IMR-90 (cell line): Measurements from ENCODE around the gene LGALS13. TPM values are rescaled to one million over a fixed set of nuclear protein-coding genes. Genes with fewer than 3 reads are reported as not detected.

Experiments used
- ATAC-seq: fragments of 200-7000 bp; cut with Tn5 transposase; 2 replicates; pipeline ENCODE4 v1.9.1; 2020; ENCODE audit warnings: low read depth, mild to moderate bottlenecking, moderate library complexity
- BruUV-seq: library from RNA; stranded (reverse); fragments of 400-500 nt; replicated peaks from 2 replicates; lab custom pipeline; 2021; lab: Mats Ljungman, UMichigan
- CTCF ChIA-PET: fragments of 300-600 bp; formaldehyde crosslinking; extraction: SDS; loops from one replicate; lab custom pipeline; 2021; ENCODE audit warnings: antibody characterized with exemption; lab: Yijun Ruan, JAX
- POLR2A ChIA-PET: fragments of 300-600 bp; sonication (Branson Sonifier 250); formaldehyde crosslinking; loops from one replicate; lab custom pipeline; 2022; ENCODE audit warnings: antibody characterized with exemption; ENCODE audit not compliant: unreplicated experiment; lab: Charles Lee
- DNase-seq: peaks from one replicate; pipeline ENCODE4 v3.0.0; 2013
- H2AFZ ChIP-seq: replicated peaks from 2 replicates; pipeline ENCODE3; 2013; ENCODE audit warnings: low read length, mild to moderate bottlenecking; ENCODE audit not compliant: poor library complexity
- H2AK5ac ChIP-seq: 2 replicates; pipeline ENCODE4 v1.6.1; 2013; ENCODE audit warnings: low read depth, low read length, inconsistent platforms
- H2AK9ac ChIP-seq: replicated peaks from 2 replicates; pipeline ENCODE3; 2013; ENCODE audit warnings: mild to moderate bottlenecking, low read depth, low read length, moderate library complexity; ENCODE audit not compliant: poor library complexity
- H2BK120ac ChIP-seq: 2 replicates; pipeline ENCODE4 v1.6.1; 2013; ENCODE audit warnings: low read depth, low read length, inconsistent platforms
- H2BK15ac ChIP-seq: 3 replicates; pipeline ENCODE4 v1.6.1; 2013; ENCODE audit warnings: low read depth, low read length, inconsistent platforms
- H2BK20ac ChIP-seq: 2 replicates; pipeline ENCODE4 v1.6.1; 2013; ENCODE audit warnings: low read depth, mild to moderate bottlenecking, inconsistent platforms, low read length, moderate library complexity
- H2BK5ac ChIP-seq: 2 replicates; pipeline ENCODE4 v1.6.1; 2013; ENCODE audit warnings: mild to moderate bottlenecking, low read depth, low read length, inconsistent platforms; ENCODE audit not compliant: poor library complexity, severe bottlenecking
- H3K14ac ChIP-seq: replicated peaks from 2 replicates; pipeline ENCODE4 v1.6.1; 2013; ENCODE audit warnings: low read depth, low read length, inconsistent platforms
- H3K18ac ChIP-seq: 2 replicates; pipeline ENCODE4 v1.6.1; 2013; ENCODE audit warnings: low read depth, low read length, control low read depth
- H3K23ac ChIP-seq: 2 replicates; pipeline ENCODE4 v1.6.1; 2013; ENCODE audit warnings: low read depth, low read length, inconsistent platforms
- H3K27ac ChIP-seq: 2 replicates; pipeline ENCODE4 v1.5.1; 2013; ENCODE audit warnings: mild to moderate bottlenecking, control low read depth, low read length; ENCODE audit not compliant: insufficient read depth
- H3K27me3 ChIP-seq: 2 replicates; pipeline ENCODE4 v1.6.1; 2013; ENCODE audit warnings: low read length; ENCODE audit not compliant: control insufficient read depth, insufficient read depth
- H3K36me3 ChIP-seq: 2 replicates; pipeline ENCODE4 v1.6.1; 2013; ENCODE audit warnings: low read length, mixed read lengths; ENCODE audit not compliant: control insufficient read depth, insufficient read depth
- H3K4ac ChIP-seq: 2 replicates; pipeline ENCODE4 v1.6.1; 2013; ENCODE audit warnings: low read depth, low read length, inconsistent platforms
- H3K4me1 ChIP-seq: 2 replicates; pipeline ENCODE4 v1.6.1; 2013; ENCODE audit warnings: low read length, mixed read lengths; ENCODE audit not compliant: control insufficient read depth, insufficient read depth
- H3K4me2 ChIP-seq: 2 replicates; pipeline ENCODE4 v1.6.1; 2013; ENCODE audit warnings: low read depth, mild to moderate bottlenecking, control low read depth, low read length, moderate library complexity
- H3K4me3 ChIP-seq: 2 replicates; pipeline ENCODE4 v1.5.1; 2013; ENCODE audit warnings: low read depth, mild to moderate bottlenecking, control low read depth, low read length, moderate library complexity; ENCODE audit not compliant: insufficient read depth
- H3K56ac ChIP-seq: 2 replicates; pipeline ENCODE4 v1.6.1; 2013; ENCODE audit warnings: low read length, inconsistent platforms; ENCODE audit not compliant: insufficient read depth; ENCODE audit errors: extremely low read depth
- H3K79me1 ChIP-seq, 2 experiments: 2 replicates each; pipeline ENCODE4 v1.6.1; 2013; ENCODE audit warnings: low read length in 2 of 2, inconsistent platforms in 1 of 2, low read depth in 1 of 2
- H3K9ac ChIP-seq: 2 replicates; pipeline ENCODE4 v1.6.1; 2013; ENCODE audit warnings: low read depth, low read length, control low read depth
- H3K9me1 ChIP-seq: 2 replicates; pipeline ENCODE4 v1.6.1; 2013; ENCODE audit warnings: low read length, inconsistent platforms; ENCODE audit not compliant: insufficient read depth
- H3K9me3 ChIP-seq: 2 replicates; pipeline ENCODE4 v1.6.1; 2013; ENCODE audit warnings: low read length; ENCODE audit not compliant: control insufficient read depth, insufficient read depth
- H4K20me1 ChIP-seq: 2 replicates; pipeline ENCODE4 v1.6.1; 2013; ENCODE audit warnings: low read length, inconsistent platforms; ENCODE audit not compliant: insufficient read depth
- H4K5ac ChIP-seq: 2 replicates; pipeline ENCODE4 v1.6.1; 2013; ENCODE audit warnings: mild to moderate bottlenecking, low read depth, low read length, control low read depth
- H4K8ac ChIP-seq, 2 experiments: 2 replicates each; pipeline ENCODE4 v1.6.1; 2013; ENCODE audit warnings: low read depth in 2 of 2, low read length in 2 of 2, control low read depth in 1 of 2, inconsistent platforms in 1 of 2
- H4K91ac ChIP-seq: 2 replicates; pipeline ENCODE4 v1.6.1; 2013; ENCODE audit warnings: low read depth, low read length, inconsistent platforms; ENCODE audit not compliant: insufficient read depth
- BHLHE40 ChIP-seq: fragments of 150-350 bp; IDR thresholded peaks from 2 replicates; pipeline ENCODE4 v1.6.1; 2016; ENCODE audit warnings: mild to moderate bottlenecking, low read depth, low read length
- CEBPB ChIP-seq: IDR thresholded peaks from 2 replicates; pipeline ENCODE4 v1.6.1; 2012; ENCODE audit warnings: low read depth, low read length, improper control_type of control experiment
- CHD1 ChIP-seq: IDR thresholded peaks from 2 replicates; pipeline ENCODE4 v1.6.1; 2012; ENCODE audit warnings: low read depth, low read length, improper control_type of control experiment
- FOS ChIP-seq: fragments of 150-350 bp; IDR thresholded peaks from 2 replicates; pipeline ENCODE4 v1.6.1; 2016; ENCODE audit warnings: low read depth, low read length
- MAZ ChIP-seq: IDR thresholded peaks from 2 replicates; pipeline ENCODE4 v1.6.1; 2012; ENCODE audit warnings: low read depth, mild to moderate bottlenecking, low read length, improper control_type of control experiment, moderate library complexity, borderline replicate concordance
- MXI1 ChIP-seq: IDR thresholded peaks from 2 replicates; pipeline ENCODE4 v1.6.1; 2012; ENCODE audit warnings: low read depth, mild to moderate bottlenecking, low read length, moderate library complexity, borderline replicate concordance
- NFE2L2 ChIP-seq: fragments of 150-350 bp; IDR thresholded peaks from 2 replicates; pipeline ENCODE4 v1.6.1; 2016; ENCODE audit warnings: low read depth, mild to moderate bottlenecking, low read length
- RAD21 ChIP-seq: IDR thresholded peaks from 2 replicates; pipeline ENCODE4 v1.6.1; 2012; ENCODE audit warnings: low read length, improper control_type of control experiment
- RCOR1 ChIP-seq: IDR thresholded peaks from 2 replicates; pipeline ENCODE4 v1.6.1; 2012; ENCODE audit warnings: mild to moderate bottlenecking, low read length, improper control_type of control experiment; ENCODE audit not compliant: insufficient replicate concordance
- SMC3 ChIP-seq: fragments of 150-350 bp; IDR thresholded peaks from 2 replicates; pipeline ENCODE4 v1.6.1; 2016; ENCODE audit warnings: low read depth, mild to moderate bottlenecking, antibody characterized with exemption, low read length, moderate library complexity
- WGBS, 2 experiments: methylation state at CpG; one replicate each; pipeline versions ENCODE4 v1.1.5 to v1.1.7; 2013; ENCODE audit warnings: missing lambda C conversion rate in 2 of 2; ENCODE audit not compliant: insufficient read length in 1 of 2; ENCODE audit errors: extremely low coverage in 2 of 2; 5-methylcytosine and 5-hydroxymethylcytosine counted together
- dilution Hi-C: fragments of 300-500 bp; cut with HindIII; formaldehyde crosslinking; loops from one replicate; pipeline ENCODE4 v1.14.3; 2018; ENCODE audit warnings: low sequenced_read_pairs; ENCODE audit not compliant: unreplicated experiment
- in situ Hi-C: fragments of 300-500 bp; cut with MboI; formaldehyde crosslinking; loops from 3 replicates; pipeline ENCODE4 v1.14.3; 2019; ENCODE audit warnings: low sequenced_read_pairs, inconsistent platforms, mixed read lengths
- intact Hi-C: fragments of 100-400 bp; cut with micrococcal nuclease; formaldehyde crosslinking; loops from 2 replicates; pipeline ENCODE4 v1.10.0; 2022
- polyA plus RNA-seq, 3 experiments: library from polyadenylated mRNA; depleted of rRNA; stranded (reverse); fragments of >200 nt; gene quantifications; 2 replicates each; pipeline ENCODE4 v1.2.3, GENCODE V29; 2012; ENCODE audit warnings: low replicate concordance in 1 of 3
- total RNA-seq: library from RNA; depleted of rRNA; stranded (reverse); fragments of >200 nt; gene quantifications from 2 replicates; pipeline ENCODE4 v1.2.3, GENCODE V29; 2012
- TF ChIP-seq, protein P1 (sequence below): fragments of 150-350 bp; IDR thresholded peaks from 2 replicates; pipeline ENCODE4 v1.6.1; 2016; ENCODE audit warnings: low read depth, mild to moderate bottlenecking, low read length, moderate library complexity, borderline replicate concordance
- TF ChIP-seq, protein P2 (sequence below): fragments of 150-350 bp; IDR thresholded peaks from 2 replicates; pipeline ENCODE4 v1.6.1; 2017; ENCODE audit warnings: mild to moderate bottlenecking, antibody characterized with exemption, low read length, low read depth

LGALS13 gene
- total and polyA plus RNA-seq, 2 of the 4 experiments (the other 2 are of a cell fraction) = not detected

DNA sequence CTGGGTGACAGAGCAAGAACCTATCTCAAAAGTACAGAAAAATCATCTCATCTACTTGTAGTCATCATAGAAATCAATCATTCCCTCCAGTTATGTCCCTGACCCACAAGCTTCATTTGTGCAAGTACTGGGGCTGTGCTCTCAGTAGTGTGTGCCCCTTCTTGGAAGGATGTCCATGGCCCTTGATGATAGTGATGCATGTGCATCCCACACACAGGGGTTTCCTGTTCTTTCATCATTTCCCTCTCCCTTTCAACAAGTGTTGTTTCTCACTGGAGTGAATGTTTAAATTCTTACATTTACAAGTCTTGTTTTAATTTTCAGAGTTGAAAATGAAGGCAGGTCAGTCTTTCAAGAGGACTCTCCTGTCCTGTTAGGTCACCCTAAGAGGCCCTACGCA is 1.5 kb downstream of the LGALS13 start:
- H3K4me1 ChIP-seq = no peaks in the 10 kb centered on the region
- CTCF ChIA-PET = no interaction called here
- H3K79me1 ChIP-seq = no peaks in the 10 kb centered on the region
- no peak overlapping the region for H3K23ac ChIP-seq
- BruUV-seq = no TSS peak
- H3K18ac ChIP-seq = no peak overlapping the region
- H2AFZ ChIP-seq = no peak overlapping the region
- no peak overlapping the region for H3K14ac ChIP-seq
- no peak overlapping the region for H3K4me2 ChIP-seq
- H2AK5ac ChIP-seq = no peak overlapping the region
- H2BK120ac ChIP-seq = no peak overlapping the region
- no peak overlapping the region for H3K4me3 ChIP-seq
- no peak overlapping the region for H3K56ac ChIP-seq
- H4K91ac ChIP-seq = no peak overlapping the region
- H3K9ac ChIP-seq = no peak overlapping the region
- WGBS, 2 experiments = no CpG with 5 or more reads among the region's 1 CpG
- H3K27ac ChIP-seq = no peak overlapping the region
- H3K27me3 ChIP-seq = no peaks in the 10 kb centered on the region
- ATAC-seq (no peak), DNase-seq (no peak)
- POLR2A ChIA-PET = no interaction called here
- in situ Hi-C loops = no loop called here
- H4K20me1 ChIP-seq = no peaks in the 10 kb centered on the region
- dilution Hi-C loops = no loop called here
- no peaks in the 10 kb centered on the region for H3K9me3 ChIP-seq
- no peak overlapping the region for H2BK5ac ChIP-seq
- H3K9me1 ChIP-seq = no peaks in the 10 kb centered on the region
- H4K8ac ChIP-seq = no peak overlapping the region
- TF ChIP-seq, protein P1, sequence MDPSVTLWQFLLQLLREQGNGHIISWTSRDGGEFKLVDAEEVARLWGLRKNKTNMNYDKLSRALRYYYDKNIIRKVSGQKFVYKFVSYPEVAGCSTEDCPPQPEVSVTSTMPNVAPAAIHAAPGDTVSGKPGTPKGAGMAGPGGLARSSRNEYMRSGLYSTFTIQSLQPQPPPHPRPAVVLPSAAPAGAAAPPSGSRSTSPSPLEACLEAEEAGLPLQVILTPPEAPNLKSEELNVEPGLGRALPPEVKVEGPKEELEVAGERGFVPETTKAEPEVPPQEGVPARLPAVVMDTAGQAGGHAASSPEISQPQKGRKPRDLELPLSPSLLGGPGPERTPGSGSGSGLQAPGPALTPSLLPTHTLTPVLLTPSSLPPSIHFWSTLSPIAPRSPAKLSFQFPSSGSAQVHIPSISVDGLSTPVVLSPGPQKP = no peak
- no peak for TF ChIP-seq CHD1
- TF ChIP-seq, protein P2, sequence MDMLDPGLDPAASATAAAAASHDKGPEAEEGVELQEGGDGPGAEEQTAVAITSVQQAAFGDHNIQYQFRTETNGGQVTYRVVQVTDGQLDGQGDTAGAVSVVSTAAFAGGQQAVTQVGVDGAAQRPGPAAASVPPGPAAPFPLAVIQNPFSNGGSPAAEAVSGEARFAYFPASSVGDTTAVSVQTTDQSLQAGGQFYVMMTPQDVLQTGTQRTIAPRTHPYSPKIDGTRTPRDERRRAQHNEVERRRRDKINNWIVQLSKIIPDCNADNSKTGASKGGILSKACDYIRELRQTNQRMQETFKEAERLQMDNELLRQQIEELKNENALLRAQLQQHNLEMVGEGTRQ = no peak
- TF ChIP-seq NFE2L2 = no peak
- no peak for TF ChIP-seq FOS
- no peak for TF ChIP-seq SMC3
- no peak for TF ChIP-seq CEBPB
- TF ChIP-seq RCOR1 = no peak
- TF ChIP-seq RAD21 = no peak
- no peak for TF ChIP-seq MAZ
- TF ChIP-seq MXI1 = no peak
- no peak for TF ChIP-seq BHLHE40
- no peak overlapping the region for H3K4ac ChIP-seq
- no peak overlapping the region for H2BK15ac ChIP-seq
- no peak overlapping the region for H2BK20ac ChIP-seq
- no peak overlapping the region for H4K5ac ChIP-seq
- intact Hi-C loops = no loop called here
- no peaks in the 10 kb centered on the region for H3K36me3 ChIP-seq
- no peak overlapping the region for H2AK9ac ChIP-seq
